Naive thymus-derived CD4-positive, alpha-beta T cell (primary cell): ENCODE results near the gene NUP210L. TPM values are rescaled to one million over a fixed set of nuclear protein-coding genes. Genes with fewer than 3 reads are reported as not detected.
"Not testable (repeated sequence)": the region's sequence is repeated elsewhere in the genome, so short reads cannot be mapped to it uniquely, and the experiment has no call there.

ENCODE experiments used
- ATAC-seq: fragments of 150-1000 bp; cut with Tn5 transposase; 2 replicates; pipeline ENCODE4 v1.10.0; 2021; ENCODE audit warnings: mild to moderate bottlenecking, moderate library complexity
- CTCF ChIA-PET: fragments of 350-600 bp; sonication (Branson Sonifier 250); formaldehyde crosslinking; loops from one replicate; lab custom pipeline; 2021; ENCODE audit warnings: antibody characterized with exemption; lab: Charles Lee
- POLR2A ChIA-PET: fragments of 350-600 bp; sonication (Branson Sonifier 250); formaldehyde crosslinking; loops from one replicate; lab custom pipeline; 2021; ENCODE audit warnings: antibody characterized with exemption, inconsistent platforms; lab: Charles Lee
- DNase-seq, 9 donors: peaks; one replicate each; pipeline versions ENCODE4 v3.0.0 to v3.0.0-alpha.2; 2020 to 2022; ENCODE audit warnings: mixed read lengths in 1 of 9
- H3K27ac ChIP-seq: one replicate; pipeline ENCODE4 v1.7.0; 2013; ENCODE audit warnings: mild to moderate bottlenecking, low read depth, low read length, moderate library complexity
- H3K27me3 ChIP-seq, 2 donors: one replicate each; pipeline ENCODE4 v1.7.0; 2013; ENCODE audit warnings: low read length in 2 of 2, mild to moderate bottlenecking in 2 of 2, moderate library complexity in 2 of 2; ENCODE audit not compliant: control insufficient read depth in 2 of 2, insufficient read depth in 2 of 2
- H3K36me3 ChIP-seq, 3 experiments: 1 replicate in 2 of 3; 2 replicates in 1 of 3; pipeline ENCODE4 v1.7.0; 2013; ENCODE audit warnings: low read length in 3 of 3, mild to moderate bottlenecking in 3 of 3, moderate library complexity in 1 of 3; ENCODE audit not compliant: insufficient read depth in 3 of 3, control insufficient read depth in 2 of 3
- H3K4me1 ChIP-seq, 2 donors: one replicate each; pipeline ENCODE4 v1.7.0; 2013; ENCODE audit warnings: low read length in 2 of 2, mild to moderate bottlenecking in 2 of 2, moderate library complexity in 1 of 2; ENCODE audit not compliant: control insufficient read depth in 2 of 2, insufficient read depth in 2 of 2
- H3K4me3 ChIP-seq: 2 replicates; pipeline ENCODE4 v1.7.0; 2013; ENCODE audit warnings: mild to moderate bottlenecking, low read length
- H3K9me3 ChIP-seq, 3 experiments: 1 replicate in 2 of 3; 2 replicates in 1 of 3; pipeline ENCODE4 v1.7.0; 2013; ENCODE audit warnings: low read length in 3 of 3; ENCODE audit not compliant: control insufficient read depth in 2 of 3
- H3K27ac Mint-ChIP-seq, 9 donors: one replicate each; pipeline ENCODE4 v1.8.0; 2020 to 2022; ENCODE audit warnings: mixed read lengths in 9 of 9, mild to moderate bottlenecking in 8 of 9, moderate library complexity in 5 of 9, inconsistent platforms in 2 of 9
- H3K27me3 Mint-ChIP-seq, 5 donors: one replicate each; pipeline ENCODE4 v1.8.0; 2021 to 2022; ENCODE audit warnings: mixed read lengths in 5 of 5, mild to moderate bottlenecking in 1 of 5
- H3K36me3 Mint-ChIP-seq, 5 donors: one replicate each; pipeline ENCODE4 v1.8.0; 2020 to 2022; ENCODE audit warnings: mixed read lengths in 5 of 5, mild to moderate bottlenecking in 3 of 5, inconsistent platforms in 1 of 5
- H3K4me1 Mint-ChIP-seq, 7 donors: one replicate each; pipeline ENCODE4 v1.8.0; 2020 to 2022; ENCODE audit warnings: mixed read lengths in 7 of 7, mild to moderate bottlenecking in 3 of 7, inconsistent platforms in 1 of 7
- H3K4me3 Mint-ChIP-seq, 10 donors: one replicate each; pipeline ENCODE4 v1.8.0; 2020 to 2022; ENCODE audit warnings: mild to moderate bottlenecking in 10 of 10, mixed read lengths in 10 of 10, moderate library complexity in 6 of 10, inconsistent platforms in 2 of 10
- H3K9me3 Mint-ChIP-seq, 11 donors: one replicate each; pipeline ENCODE4 v1.8.0; 2020 to 2022; ENCODE audit warnings: mixed read lengths in 11 of 11, mild to moderate bottlenecking in 4 of 11, inconsistent platforms in 1 of 11, moderate library complexity in 1 of 11
- intact Hi-C, 2 donors: fragments of 100-400 bp; cut with micrococcal nuclease; formaldehyde crosslinking; loops; one replicate each; pipeline ENCODE4 v1.15.1; 2023
- polyA plus RNA-seq, 2 donors: library from polyadenylated mRNA; unstranded; fragments of 300-500 nt; fragmentation: Illumina TruSeq; gene quantifications; one replicate each; pipeline ENCODE4 v1.2.3, GENCODE V29; 2021
- total RNA-seq, 6 experiments: library from RNA in 5 of 6; stranded (reverse) in 5 of 6; gene quantifications; 1 replicate in 5 of 6; 2 replicates in 1 of 6; pipeline ENCODE4 v1.2.3 and lab custom pipeline; 2021 to 2026

The NUP210L gene
- total and polyA plus RNA-seq, 7 experiments from 2014 or later: 0.11 to 0.16 (median 0.15) TPM; not detected in 3

- Mint-ChIP-seq H3K27me3 (peaks cover 0 to 2% (median 0%) of the 10 kb centered on the region in 5 donors), H3K9me3 (no peaks in the 10 kb centered on the region), H3K36me3 (peaks cover 0 to 4% (median 0%) of the 10 kb centered on the region in 5 donors), H3K4me3 (no peak overlapping the region), H3K27ac (no peak overlapping the region), H3K4me1 (peaks cover 0 to 4% (median 0%) of the 10 kb centered on the region in 7 donors)
- no peak for ATAC-seq
- Histone ChIP-seq H3K27ac (no peak overlapping the region), H3K36me3 (no peaks in the 10 kb centered on the region), H3K9me3 (no peaks in the 10 kb centered on the region), H3K27me3 (no peaks in the 10 kb centered on the region), H3K4me1 (no peaks in the 10 kb centered on the region), H3K4me3 (no peak overlapping the region)
- intact Hi-C loops: loop anchor here in 1 of 2 donors (5.0 kb wide), 1 partner anchor 53 kb away; the partner anchor contains the start of gene NUP210L
- CTCF ChIA-PET: no interaction called here
- POLR2A ChIA-PET: no interaction called here
- DNase-seq: no peak
Observed at GRCh38 chr1:154104433-154105082, 50.3 kb downstream of the NUP210L start.

DNA sequence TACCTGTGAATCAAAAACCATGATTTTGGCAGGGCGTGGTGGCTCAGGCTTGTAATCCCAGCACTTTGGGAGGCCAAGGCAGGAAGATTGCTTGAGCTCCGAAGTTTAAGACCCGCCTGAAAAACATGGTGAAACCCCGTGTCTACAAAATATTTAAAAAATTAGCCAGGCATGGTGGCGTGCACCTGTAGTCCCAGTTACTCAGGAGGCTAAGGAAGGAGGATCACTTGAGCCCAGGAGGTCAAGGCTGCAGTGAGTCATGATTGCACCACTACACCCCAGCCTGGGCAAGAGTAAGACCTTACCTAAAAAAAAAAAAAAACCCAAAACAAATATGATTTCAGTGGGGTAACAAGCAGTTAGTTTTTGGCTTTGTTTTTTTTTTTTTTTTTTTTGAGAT, 54.7 kb downstream of the NUP210L start:
- H3K9me3 ChIP-seq, H3K27ac Mint-ChIP-seq, H3K27me3 Mint-ChIP-seq, H3K4me3 Mint-ChIP-seq, H3K36me3 Mint-ChIP-seq, H3K9me3 Mint-ChIP-seq, H3K4me3 ChIP-seq, H3K27ac ChIP-seq, H3K36me3 ChIP-seq, H3K27me3 ChIP-seq, CTCF ChIA-PET, POLR2A ChIA-PET, H3K4me1 Mint-ChIP-seq, H3K4me1 ChIP-seq, ATAC-seq, DNase-seq: not testable (repeated sequence)
- intact Hi-C loops: loop anchor here in 1 of 2 donors (5.0 kb wide), 1 partner anchor 57 kb away; the partner anchor contains the start of gene NUP210L

DNA sequence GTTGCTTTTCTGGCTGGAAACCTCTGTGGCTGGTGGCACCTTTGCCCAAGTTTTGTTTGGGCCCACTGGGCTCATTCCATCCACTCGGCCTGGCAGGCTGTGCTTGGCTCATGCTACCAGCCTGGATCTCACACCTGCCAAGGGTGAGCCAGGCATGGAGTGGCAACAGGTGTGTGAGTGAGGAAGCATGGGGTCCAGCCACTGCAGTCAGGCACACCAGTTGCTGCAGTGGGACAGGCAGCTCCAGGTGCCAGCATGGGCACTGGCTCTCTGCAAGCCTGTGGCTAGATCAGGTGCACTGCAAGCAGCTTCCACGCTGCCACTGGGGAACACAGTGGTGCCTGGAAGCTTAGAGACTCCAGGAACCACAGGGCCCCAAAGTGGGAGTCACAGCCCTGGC, 57.0 kb downstream of the NUP210L start:
- H3K27ac Mint-ChIP-seq: no peak overlapping the region
- no peak overlapping the region for H3K4me3 ChIP-seq
- intact Hi-C loops: no loop called here
- DNase-seq: no peak
- ChIA-PET CTCF (interaction anchor here (0.6 to 0.7 kb wide), 3 partner anchors 29 to 72 kb away, joined by 3 to 4 read pairs (median 3); no protein-coding TSS in a partner anchor), POLR2A (no interaction called here)
- no peaks in the 10 kb centered on the region for H3K4me1 Mint-ChIP-seq
- no peak for ATAC-seq
- H3K9me3 ChIP-seq: no peaks in the 10 kb centered on the region
- no peaks in the 10 kb centered on the region for H3K27me3 ChIP-seq
- no peak overlapping the region for H3K27ac ChIP-seq
- peaks cover 0 to 3% (median 0%) of the 10 kb centered on the region in 5 donors for H3K27me3 Mint-ChIP-seq
- no peaks in the 10 kb centered on the region for H3K36me3 Mint-ChIP-seq
- no peaks in the 10 kb centered on the region for H3K4me1 ChIP-seq
- H3K36me3 ChIP-seq: no peaks in the 10 kb centered on the region
- H3K4me3 Mint-ChIP-seq: no peak overlapping the region
- H3K9me3 Mint-ChIP-seq: no peaks in the 10 kb centered on the region

DNA sequence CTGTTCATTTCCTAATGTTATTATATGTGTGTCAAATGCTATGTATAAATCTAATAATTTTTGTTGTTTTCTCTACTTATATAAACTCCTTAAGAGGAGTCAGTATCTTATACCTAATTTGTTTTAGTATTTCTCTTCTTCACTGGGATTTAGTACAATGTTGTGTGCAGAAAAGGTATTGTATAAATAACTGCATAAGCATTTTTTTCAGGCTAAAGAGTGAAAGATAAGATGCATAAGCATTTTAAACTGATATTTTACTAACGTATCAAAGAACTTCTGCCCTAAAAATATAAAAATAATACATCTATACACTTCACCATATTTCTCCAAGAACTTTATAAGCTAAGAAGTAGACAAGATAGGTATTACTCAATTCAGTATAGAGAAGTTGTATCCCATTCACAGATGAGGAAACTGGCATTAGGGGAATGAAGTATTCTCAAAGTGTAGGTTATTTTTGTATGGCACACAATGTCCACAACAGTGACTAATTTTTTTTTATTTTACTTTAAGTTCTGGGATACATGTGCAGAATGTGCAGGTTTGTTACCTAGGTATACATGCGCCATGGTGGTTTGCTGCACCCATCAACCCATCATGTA, 59.3 kb downstream of the NUP210L start:
- ATAC-seq: no peak
- ChIA-PET POLR2A (no interaction called here), CTCF (no interaction called here)
- no peaks in the 10 kb centered on the region for H3K4me1 Mint-ChIP-seq
- H3K9me3 Mint-ChIP-seq: peaks cover 0 to 2% (median 0%) of the 10 kb centered on the region in 11 donors
- DNase-seq: no peak
- intact Hi-C loops: no loop called here
- no peak overlapping the region for H3K4me3 Mint-ChIP-seq
- no peaks in the 10 kb centered on the region for H3K36me3 Mint-ChIP-seq
- H3K4me1 ChIP-seq: no peaks in the 10 kb centered on the region
- no peak overlapping the region for H3K27ac Mint-ChIP-seq
- no peaks in the 10 kb centered on the region for H3K27me3 ChIP-seq
- no peak overlapping the region for H3K27ac ChIP-seq
- H3K36me3 ChIP-seq: no peaks in the 10 kb centered on the region
- peaks cover 0 to 3% (median 0%) of the 10 kb centered on the region in 5 donors for H3K27me3 Mint-ChIP-seq
- H3K9me3 ChIP-seq: no peaks in the 10 kb centered on the region
- H3K4me3 ChIP-seq: no peak overlapping the region

GRCh38 chr1:154094411-154094810, 60.5 kb downstream of the NUP210L start:
- Histone ChIP-seq H3K27me3 (no peaks in the 10 kb centered on the region), H3K36me3 (no peaks in the 10 kb centered on the region), H3K9me3 (no peaks in the 10 kb centered on the region), H3K4me3 (no peak overlapping the region), H3K4me1 (no peaks in the 10 kb centered on the region), H3K27ac (no peak overlapping the region)
- ChIA-PET CTCF (no interaction called here), POLR2A (no interaction called here)
- no peak overlapping the region for H3K4me3 Mint-ChIP-seq
- ATAC-seq: no peak
- no peak overlapping the region for H3K27ac Mint-ChIP-seq
- DNase-seq: no peak
- intact Hi-C loops: no loop called here
- H3K9me3 Mint-ChIP-seq: peaks cover 0 to 2% (median 0%) of the 10 kb centered on the region in 11 donors
- no peaks in the 10 kb centered on the region for H3K36me3 Mint-ChIP-seq
- peaks cover 0 to 3% (median 0%) of the 10 kb centered on the region in 5 donors for H3K27me3 Mint-ChIP-seq
- H3K4me1 Mint-ChIP-seq: no peaks in the 10 kb centered on the region

DNA sequence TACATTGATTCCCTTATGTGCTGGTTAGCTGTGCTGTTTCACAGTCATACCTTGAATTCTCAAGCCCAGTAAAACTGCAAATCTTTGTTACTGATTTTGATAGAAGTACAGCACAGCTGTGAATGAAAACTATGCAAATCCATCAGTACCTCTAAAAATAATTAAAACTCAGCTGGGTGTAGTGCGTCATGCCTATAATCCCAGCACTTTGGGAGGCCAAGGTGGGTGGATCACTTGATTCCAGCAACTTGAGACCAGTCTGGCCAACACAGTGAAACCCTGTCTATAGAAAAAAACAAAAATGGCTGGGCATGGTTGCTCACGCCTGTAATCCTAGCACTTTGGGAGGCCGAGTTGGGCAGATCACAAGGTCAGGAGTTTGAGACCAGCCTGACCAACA, 61.2 kb downstream of the NUP210L start:
- Histone ChIP-seq H3K9me3 (no peaks in the 10 kb centered on the region), H3K4me1 (no peaks in the 10 kb centered on the region), H3K27me3 (no peaks in the 10 kb centered on the region), H3K4me3 (no peak overlapping the region), H3K27ac (no peak overlapping the region), H3K36me3 (no peaks in the 10 kb centered on the region)
- peaks cover 0 to 3% (median 0%) of the 10 kb centered on the region in 5 donors for H3K27me3 Mint-ChIP-seq
- H3K36me3 Mint-ChIP-seq: no peaks in the 10 kb centered on the region
- no peaks in the 10 kb centered on the region for H3K4me1 Mint-ChIP-seq
- DNase-seq: no peak
- intact Hi-C loops: no loop called here
- ATAC-seq: no peak
- peaks cover 0 to 2% (median 0%) of the 10 kb centered on the region in 11 donors for H3K9me3 Mint-ChIP-seq
- CTCF ChIA-PET: no interaction called here
- POLR2A ChIA-PET: no interaction called here
- H3K4me3 Mint-ChIP-seq: no peak overlapping the region
- no peak overlapping the region for H3K27ac Mint-ChIP-seq

DNA sequence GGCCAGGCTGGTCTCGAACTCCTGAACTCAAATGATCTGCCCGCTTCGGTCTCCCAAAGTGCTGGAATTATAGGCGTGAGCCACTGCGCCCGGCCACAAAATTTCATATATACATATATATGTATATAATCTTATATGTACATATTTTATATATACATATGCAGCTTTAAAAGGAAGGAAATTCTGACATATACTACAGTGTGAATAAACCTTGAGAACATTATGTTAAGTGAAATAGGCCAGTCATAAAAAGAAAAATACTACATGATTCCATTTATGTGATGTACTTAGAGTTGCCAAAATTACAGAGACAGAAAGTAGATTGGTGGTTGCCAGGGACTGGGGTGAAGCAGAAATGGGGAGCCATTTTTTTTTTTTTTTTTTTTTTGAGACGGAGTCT, 63.2 kb downstream of the NUP210L start:
- no peaks in the 10 kb centered on the region for H3K27me3 ChIP-seq
- ChIA-PET POLR2A (no interaction called here), CTCF (no interaction called here)
- no peak overlapping the region for H3K4me3 Mint-ChIP-seq
- peaks cover 0 to 8% (median under 1%) of the 10 kb centered on the region in 11 donors for H3K9me3 Mint-ChIP-seq
- no peaks in the 10 kb centered on the region for H3K36me3 Mint-ChIP-seq
- no peak overlapping the region for H3K4me3 ChIP-seq
- no peaks in the 10 kb centered on the region for H3K4me1 Mint-ChIP-seq
- no peaks in the 10 kb centered on the region for H3K36me3 ChIP-seq
- no peaks in the 10 kb centered on the region for H3K9me3 ChIP-seq
- H3K27me3 Mint-ChIP-seq: peaks cover 0 to 7% (median 0%) of the 10 kb centered on the region in 5 donors
- H3K27ac Mint-ChIP-seq: no peak overlapping the region
- no peak overlapping the region for H3K27ac ChIP-seq
- no peaks in the 10 kb centered on the region for H3K4me1 ChIP-seq
- intact Hi-C loops: no loop called here
- ATAC-seq (no peak), DNase-seq (no peak)
